GM21786 (cell line): ENCODE results near the gene ARID3C.

Experiments used
- ATAC-seq: cut with Tn5 transposase; IDR thresholded peaks from one replicate; pipeline ENCODE4 v1.9.1; 2021; ENCODE audit not compliant: unreplicated experiment

ARID3C gene

GRCh38 chr9:34603610-34604231 lies 25.1 kb downstream of the ARID3C start:
- ATAC-seq, result no peak

GRCh38 chr9:34601937-34602573 lies 26.8 kb downstream of the ARID3C start:
- ATAC-seq, result no peak

GRCh38 chr9:34600908-34601307 lies 28.0 kb downstream of the ARID3C start:
- no peak for ATAC-seq

- ATAC-seq, result no peak
Observed at GRCh38 chr9:34599546-34599945, 29.3 kb downstream of the ARID3C start.

- ATAC-seq, result no peak
Observed at GRCh38 chr9:34594177-34594576, 34.7 kb downstream of the ARID3C start.

- no peak for ATAC-seq
Observed at GRCh38 chr9:34592895-34593601, 35.8 kb downstream of the ARID3C start.

GRCh38 chr9:34591917-34592866 lies 36.7 kb downstream of the ARID3C start:
- no peak for ATAC-seq

GRCh38 chr9:34591248-34591916 lies 37.5 kb downstream of the ARID3C start:
- ATAC-seq, result peak; percentile 71

DNA sequence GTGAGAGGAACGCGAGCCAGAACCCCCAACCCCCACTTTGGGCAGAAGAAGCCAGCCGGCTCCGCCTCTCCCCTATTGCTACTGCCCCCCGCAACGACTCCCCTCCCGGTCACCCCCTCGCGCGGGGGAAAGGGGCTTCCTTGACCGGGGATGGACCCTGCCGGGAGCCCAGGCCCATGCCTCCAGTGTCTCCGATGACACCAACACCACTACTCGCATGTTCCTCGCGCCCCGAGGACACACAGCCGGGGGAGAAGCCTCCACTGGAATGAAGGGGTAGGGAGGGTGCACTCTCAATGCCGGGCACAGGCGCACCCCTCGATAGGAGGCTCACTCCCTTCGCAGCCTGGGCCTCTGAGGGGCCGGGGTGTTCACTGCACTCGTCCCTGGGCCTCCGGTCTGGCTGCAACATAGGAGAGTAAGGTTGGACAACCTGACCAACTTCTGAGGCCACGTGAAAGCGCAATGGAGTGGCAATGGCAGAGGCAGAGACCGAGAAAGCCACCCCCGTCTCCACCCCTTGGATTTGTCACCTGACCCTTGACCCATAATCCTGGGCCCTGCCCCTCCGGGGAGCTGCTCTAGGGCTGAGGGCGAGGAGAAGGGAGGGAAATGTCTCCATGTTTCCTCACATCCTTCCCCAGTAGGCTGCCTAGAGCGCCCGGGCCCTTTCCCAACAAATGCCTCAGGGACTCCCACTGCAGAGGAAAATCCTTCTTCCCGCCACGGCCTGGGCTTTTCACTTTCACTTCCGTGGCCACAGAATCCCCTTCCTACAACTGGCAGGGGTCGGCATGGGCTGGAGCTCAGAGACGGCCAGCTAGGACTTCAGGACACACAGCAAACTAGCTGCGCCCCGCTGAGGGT lies 38.3 kb downstream of the ARID3C start:
- no peak for ATAC-seq

DNA sequence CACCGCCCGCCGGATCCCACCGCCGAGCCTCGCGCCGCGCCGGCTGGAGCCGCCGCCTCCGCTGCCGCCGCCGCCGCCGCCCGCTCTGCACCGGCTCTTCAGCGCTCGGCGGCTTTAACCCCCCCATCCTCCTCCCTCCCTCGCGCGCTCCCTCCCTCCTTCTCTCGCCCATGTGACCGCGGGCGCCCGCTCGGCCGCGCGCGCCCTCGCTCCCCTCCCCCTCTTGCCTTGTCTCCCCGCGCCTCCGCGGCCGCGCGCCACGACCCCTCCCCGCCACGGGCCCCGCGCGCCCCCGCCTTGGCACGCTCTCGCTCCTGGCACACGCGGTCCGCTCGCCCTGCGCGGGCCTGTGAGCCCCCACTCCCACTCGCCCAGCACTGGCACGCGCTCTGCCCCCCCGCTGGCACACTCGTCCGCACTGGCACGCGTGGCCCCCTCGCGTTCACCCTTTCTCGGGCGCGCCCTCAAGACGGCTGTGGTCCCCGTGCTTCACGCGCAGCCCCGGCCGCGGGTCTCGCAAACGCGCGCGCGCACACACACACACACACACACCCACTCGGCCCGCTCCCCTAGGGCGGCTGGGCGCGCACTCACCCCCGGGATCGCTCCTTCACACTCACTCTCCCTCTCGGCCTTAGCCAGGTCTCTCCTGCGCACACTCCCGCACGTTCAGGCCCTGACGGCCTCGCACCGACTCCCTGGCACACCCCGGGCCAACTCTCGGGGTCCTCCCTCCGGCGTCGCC lies 39.1 kb downstream of the ARID3C start, which contains the start of gene CNTFR:
CNTFR (minus strand) TSS at position 89 of the 745 bp plus-strand sequence. CDS start 20,743 bp downstream, outside the sequence.
- ATAC-seq, result no peak

DNA sequence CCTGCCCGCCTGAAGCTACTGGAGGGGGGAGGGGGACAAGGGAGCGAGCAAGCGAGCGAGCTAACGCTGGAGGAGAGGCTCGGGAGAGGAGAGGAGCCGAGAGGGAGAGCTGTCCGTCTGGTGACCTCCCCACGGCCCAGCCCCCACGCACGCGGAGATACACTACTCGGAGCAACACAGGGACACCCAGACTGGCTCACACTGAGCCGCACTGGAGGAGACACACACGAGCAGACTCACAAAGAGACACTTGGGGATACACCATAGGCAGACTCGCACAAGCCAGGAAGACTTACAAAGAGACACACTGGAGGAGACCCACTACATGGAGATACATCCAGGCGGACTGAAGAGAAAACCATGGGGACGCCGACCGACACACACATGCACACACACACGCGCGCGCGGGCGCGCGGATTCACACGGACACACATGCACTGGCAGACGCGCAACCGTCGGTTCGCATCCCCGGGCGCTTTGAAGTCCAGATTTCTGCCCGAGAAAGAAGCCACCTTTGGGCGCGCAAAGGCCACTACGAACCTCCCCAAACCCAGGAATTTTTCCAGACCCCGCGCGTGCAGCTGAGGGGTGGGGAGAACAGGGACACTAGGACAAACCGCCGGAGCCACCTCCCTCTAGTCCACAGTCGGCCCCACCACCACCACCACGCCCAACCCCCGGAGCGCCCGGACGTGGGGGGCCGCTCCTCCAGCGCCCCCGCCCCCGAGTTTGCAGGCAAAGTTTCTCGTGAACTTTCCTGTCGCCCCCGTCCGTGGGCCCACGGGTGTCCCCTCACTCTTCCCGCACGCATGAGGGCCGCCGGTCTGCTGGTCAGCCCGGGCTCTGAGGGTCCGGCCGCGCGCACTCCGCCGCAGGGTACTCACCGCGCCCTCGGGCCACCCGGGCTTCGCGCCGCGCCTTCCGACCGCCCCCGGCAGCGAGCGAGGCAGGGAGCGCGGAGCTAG lies 39.9 kb downstream of the ARID3C start:
- ATAC-seq, result no peak

DNA sequence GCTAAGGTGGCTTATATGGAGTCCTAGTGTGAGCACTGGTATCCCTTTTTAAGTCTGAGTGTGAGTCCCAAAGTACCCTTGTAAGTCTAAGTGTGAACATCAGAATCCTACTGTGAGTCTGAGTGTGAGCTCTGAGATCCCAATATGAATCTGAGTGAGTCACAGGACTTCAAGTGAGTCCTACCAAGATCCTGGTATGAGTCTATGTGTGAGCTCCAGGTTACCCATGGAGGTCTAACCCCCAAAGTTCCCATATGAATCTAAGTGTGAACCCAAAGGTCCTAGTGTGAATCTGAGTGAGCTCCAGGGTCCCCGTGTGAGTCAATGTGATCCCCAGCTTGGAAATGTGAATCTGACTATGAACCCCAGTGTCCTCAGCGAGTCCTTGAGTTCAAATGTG lies 41.6 kb downstream of the ARID3C start:
- no peak for ATAC-seq

GRCh38 chr9:34585946-34586669 lies 42.8 kb downstream of the ARID3C start:
- ATAC-seq, result no peak

DNA sequence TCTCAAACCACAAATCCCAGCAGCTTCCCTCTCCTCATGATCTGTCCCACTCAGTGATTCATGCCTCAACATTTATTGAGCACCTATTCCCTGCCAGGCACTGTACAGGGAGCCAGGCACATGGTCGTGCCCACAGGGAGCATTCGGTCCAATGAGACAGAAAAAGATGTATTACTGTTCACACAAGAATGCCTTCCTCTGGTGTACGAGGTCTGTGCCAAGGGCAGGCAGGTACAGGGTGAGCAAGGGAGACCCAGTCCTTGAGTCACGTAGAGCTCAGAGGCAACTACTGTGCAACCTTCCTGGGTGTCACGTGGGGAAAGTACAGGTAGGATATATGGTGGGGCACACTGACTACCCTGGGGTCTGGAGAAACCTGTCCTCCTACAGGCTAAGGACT lies 43.9 kb downstream of the ARID3C start:
- no peak for ATAC-seq

GRCh38 chr9:34582787-34583186 lies 46.1 kb downstream of the ARID3C start:
- ATAC-seq, result no peak

DNA sequence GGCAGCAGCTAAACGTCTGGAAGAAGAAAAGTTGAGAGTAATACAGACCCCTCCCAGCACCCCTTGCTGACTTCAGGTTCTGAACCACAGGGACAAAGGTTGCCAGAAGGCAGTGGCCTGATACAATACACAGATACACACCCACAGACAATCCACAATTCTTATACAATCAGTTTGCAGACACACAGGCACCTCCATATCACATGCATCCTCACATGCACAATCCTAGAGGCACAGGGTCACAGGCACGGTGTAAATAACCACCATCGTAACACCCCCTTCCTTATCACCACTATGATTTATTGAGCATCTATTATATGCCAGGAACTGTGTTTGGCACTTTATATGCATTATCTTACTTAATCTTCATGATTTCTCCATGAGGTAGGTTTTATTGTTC lies 47.5 kb downstream of the ARID3C start:
- no peak for ATAC-seq

DNA sequence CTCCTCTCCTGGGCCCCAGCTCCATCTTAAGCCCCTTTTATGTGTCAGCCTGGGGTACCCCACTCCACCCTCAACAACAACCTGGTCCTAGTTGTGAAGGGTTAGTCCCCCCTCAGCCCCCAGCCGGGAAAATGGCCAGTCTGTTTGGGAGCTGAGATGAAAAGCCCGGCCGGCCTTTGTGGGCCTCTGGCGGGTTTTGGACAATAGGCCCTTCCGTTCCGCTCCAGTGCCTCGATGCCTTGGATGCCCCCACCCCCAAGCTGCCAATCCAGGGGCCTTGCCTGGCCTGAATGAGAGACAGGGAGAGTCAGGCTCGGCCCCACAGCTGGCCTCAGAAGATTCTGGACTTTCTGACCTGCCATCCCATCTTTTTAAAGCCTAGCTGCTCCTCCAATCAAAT lies 48.5 kb downstream of the ARID3C start:
- no peak for ATAC-seq
